ENCODE results near the gene SMARCC1.

The SMARCC1 gene

DNA sequence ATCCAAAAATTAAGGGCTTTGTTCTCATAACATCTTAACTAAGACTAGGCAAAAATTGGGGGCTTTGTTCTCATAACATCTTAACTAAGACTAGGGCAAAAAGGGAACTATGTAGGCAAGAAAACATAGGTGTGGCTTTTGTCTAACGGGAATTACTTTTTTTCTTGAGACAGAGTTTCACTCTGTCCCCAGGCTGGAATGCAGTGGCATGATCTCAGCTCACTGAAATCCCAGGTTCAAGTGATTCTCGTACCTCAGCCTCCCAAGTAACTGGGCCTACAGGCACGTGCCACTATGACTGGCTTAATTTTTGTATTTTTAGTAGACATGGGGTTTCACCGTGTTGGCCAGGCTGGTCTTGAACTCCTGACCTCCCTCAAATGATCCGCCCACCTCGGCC, 153.3 kb downstream of the SMARCC1 start:
- no peak for DNase-seq

DNA sequence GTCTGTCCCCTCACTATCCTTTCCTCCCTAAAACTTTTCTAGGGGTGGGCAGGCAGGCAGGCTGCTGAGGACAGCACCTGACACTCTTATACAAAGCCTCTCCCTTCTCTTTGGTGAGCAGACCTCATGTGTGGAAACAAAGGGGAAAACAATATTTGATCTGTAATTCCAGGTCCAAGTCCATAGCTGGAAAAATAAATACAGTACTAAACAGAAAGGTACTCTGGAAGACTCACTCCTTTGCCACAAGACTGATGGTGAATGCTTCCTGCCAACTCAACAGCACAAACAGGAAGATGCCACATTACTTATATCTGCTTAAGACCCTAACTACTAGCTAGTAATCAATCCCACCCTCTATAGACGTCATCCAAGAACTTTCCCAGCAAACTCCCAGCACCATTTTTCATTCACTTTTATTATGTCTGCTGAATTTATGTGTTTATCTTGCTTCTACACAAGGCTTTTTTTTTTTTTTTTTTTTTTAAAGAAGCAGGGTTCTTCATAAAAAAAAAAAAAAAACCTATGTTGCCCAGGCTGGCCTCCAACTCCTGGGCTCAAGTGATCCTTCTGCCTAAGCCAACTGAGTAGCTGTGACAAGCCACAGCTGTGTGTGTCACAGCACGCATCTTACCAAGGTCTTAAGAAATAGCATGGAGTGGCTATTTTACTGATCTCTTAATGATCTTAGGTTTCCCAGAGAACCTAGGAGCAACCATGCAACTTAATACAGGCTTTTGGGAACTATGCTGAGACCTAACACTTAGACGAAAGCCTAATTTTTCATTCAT, 158.8 kb downstream of the SMARCC1 start:
- DNase-seq: no peak

GRCh38 chr3:47617086-47618010, 164.3 kb downstream of the SMARCC1 start:
- no peak for DNase-seq

- DNase-seq: no peak
Observed at GRCh38 chr3:47614788-47615187, 166.9 kb downstream of the SMARCC1 start.

DNA sequence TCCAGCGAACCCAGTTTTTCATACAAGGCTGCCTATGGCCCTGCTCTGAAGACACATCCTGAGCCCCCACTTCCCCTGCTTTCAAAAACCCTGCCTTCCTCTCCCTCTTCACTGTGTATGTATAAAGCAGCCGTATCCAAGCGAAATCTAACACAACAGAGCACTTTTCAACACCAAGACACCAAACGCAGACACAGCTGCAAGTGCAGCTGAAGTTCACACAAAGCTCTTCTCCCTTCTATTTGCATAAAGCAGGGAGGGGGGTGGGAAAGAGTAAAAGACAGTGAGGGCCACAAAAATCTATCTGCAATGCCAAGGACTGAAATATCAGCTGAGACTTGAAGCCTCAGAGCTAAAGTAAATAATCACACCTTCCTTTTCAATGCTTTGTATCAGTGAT, 168.0 kb downstream of the SMARCC1 start:
- DNase-seq: no peak

DNA sequence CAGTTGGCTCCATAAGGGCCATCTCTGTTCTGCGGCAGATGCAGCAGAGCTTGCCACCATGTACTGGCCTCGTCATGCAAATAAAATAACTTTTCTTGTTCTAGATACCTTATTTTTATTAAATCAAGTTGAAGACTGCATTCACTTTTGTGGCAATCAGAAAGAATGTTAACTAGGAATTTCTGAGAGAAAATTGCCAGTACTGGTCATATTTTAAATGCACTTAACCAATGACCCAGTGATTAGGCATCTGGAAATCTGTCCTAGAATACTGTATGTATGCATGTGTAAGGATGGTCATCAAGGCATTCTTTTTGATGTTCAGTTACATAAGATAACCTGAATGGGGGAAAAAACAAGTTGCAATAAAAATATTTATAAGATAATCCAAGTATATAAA, 168.8 kb downstream of the SMARCC1 start:
- no peak for DNase-seq

DNA sequence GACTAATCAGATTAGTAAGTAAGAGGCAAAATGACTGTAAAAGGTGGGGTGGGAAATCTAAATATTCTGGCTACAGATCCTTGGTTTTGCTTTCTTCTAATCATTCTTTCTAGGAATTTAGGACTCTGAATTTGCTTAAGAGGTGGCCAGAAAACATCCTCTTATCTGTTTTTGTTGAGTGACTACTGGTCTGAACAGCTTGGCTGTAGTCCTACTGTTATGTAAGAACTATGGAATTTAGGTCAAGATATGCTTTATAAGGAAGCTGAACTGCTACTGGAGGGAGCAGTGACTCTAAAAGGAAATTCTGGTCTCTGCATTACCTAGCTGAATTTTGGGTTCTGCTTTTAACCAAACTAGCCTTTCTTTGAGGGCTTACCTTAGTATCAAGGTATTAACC, 169.5 kb downstream of the SMARCC1 start:
- DNase-seq: no peak

DNA sequence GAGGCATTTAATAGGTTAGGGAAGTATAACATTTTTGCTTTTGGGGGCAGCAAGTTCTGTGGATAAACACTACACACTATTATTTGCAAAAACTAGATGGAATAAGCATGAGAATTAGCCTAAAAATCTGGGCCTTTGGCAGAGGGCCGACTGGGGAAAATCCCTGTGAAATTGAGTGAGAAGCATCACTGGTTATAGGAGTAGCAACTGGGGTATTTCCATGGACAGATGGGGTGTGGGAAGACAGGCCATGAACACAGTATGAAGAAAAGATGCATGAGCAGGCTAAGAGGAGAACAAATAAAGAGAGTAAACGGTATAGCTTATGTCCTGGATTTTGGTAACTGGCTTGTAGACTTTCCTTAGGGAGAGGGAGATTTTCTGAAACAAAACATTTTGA, 170.1 kb downstream of the SMARCC1 start:
- DNase-seq: no peak

- no peak for DNase-seq
Observed at GRCh38 chr3:47610583-47610982, 171.1 kb downstream of the SMARCC1 start.

DNA sequence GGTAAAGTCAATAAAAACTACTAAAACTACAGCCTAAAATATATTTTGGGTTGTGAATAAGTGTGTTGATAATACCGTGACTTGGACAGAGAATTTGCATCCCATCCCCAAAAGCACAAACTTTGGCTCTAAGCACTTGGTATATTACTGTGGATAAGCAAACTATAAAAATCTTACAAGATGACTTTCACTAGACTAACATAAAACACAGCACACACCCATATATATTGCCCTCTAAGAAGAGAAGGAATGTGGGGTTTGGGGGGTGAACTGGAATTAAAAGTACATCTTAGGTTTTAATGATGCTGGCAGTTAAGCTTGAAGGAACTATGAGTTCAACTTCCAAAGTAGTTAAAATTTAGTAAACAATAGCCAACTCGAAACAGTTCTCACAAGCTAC, 174.4 kb downstream of the SMARCC1 start:
- DNase-seq: no peak

- no peak for DNase-seq
Observed at GRCh38 chr3:47606165-47606564, 175.5 kb downstream of the SMARCC1 start.

DNA sequence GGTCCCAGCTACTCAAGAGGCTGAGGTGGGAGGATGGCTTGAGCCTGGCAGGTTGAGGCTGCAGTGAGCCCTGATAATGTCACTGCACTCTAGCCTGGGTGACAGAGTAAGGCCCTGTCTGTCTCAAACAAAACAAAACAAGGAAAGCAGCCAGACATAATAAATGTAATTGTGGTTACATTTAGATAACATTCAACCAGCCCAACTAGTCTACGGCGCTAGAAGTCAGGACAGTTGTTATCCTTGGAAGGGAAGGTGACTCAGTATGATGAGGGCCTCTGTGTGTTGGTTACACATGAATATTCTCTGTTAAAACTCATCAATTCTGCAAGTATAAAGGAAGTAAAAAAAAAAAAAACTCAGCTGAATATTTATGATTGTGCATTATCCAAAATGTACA, 176.0 kb downstream of the SMARCC1 start:
- DNase-seq: no peak

GRCh38 chr3:47604145-47604544, 177.5 kb downstream of the SMARCC1 start:
- no peak for DNase-seq

- DNase-seq: no peak
Observed at GRCh38 chr3:47603332-47603731, 178.4 kb downstream of the SMARCC1 start.

DNA sequence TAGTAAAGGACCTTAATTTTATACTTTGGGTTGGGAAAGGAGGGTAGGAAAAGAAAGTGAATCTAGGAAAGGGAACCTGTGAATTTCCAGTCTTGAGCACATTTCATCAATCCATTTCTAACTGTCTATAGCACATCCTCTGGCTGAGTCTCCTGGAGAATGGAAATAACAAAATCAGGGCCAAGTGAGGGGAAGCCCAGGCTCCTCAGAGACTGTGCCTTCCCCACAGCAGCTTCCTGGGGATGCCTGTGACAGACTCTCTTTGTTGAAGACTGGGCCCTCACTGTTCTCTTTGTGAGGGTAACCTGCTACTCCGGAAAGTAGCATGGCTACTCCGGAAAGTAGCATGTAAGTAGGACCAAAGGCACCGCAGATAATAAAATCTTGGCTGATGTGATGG, 180.4 kb downstream of the SMARCC1 start:
- DNase-seq: no peak

DNA sequence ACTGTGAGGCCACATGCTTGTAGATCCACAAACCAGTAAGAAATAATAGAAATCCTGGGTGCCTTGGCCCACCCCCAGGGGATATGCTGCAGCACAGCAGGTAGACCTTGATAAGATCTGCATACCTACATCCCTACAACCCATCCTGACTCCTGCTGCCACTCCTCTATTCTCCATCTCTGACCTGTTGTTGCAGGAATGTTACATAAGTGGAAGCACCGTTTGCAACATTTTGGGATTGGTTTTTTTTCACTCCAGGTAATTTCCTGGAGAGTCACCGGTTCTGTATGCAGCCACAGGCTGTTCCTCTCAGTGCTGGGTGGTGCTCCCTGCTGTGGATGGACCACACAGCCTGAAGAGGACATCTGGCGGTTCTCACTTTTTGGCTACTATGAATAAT, 186.9 kb downstream of the SMARCC1 start:
- DNase-seq: no peak

GRCh38 chr3:47592066-47592795, 189.5 kb downstream of the SMARCC1 start:
- DNase-seq: no peak

- no peak for DNase-seq
Observed at GRCh38 chr3:47590216-47590615, 191.5 kb downstream of the SMARCC1 start.

- no peak for DNase-seq
Observed at GRCh38 chr3:47588587-47588986, 193.1 kb downstream of the SMARCC1 start.

DNA sequence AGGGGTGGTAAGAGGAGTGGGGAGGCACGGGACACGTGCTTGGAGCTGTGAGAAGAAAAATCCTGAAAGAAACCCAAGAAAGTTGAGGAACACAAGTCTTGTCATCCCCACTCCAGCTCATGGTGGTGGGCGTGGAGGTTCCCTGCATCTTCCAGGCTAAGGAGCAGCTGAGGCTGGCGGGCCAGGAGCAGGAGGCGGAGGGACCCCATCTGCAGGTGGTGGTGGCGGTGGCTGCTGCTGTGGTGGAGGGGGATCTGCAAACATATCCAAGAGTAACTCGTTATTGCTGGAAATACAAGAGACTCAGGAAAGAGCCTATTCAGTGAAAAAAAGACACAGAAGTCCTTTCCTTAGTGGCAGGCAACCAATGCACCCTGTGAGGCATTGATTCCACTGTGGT, 193.6 kb downstream of the SMARCC1 start:
- no peak for DNase-seq

GRCh38 chr3:47586746-47587145, 194.9 kb downstream of the SMARCC1 start:
- DNase-seq: no peak

DNA sequence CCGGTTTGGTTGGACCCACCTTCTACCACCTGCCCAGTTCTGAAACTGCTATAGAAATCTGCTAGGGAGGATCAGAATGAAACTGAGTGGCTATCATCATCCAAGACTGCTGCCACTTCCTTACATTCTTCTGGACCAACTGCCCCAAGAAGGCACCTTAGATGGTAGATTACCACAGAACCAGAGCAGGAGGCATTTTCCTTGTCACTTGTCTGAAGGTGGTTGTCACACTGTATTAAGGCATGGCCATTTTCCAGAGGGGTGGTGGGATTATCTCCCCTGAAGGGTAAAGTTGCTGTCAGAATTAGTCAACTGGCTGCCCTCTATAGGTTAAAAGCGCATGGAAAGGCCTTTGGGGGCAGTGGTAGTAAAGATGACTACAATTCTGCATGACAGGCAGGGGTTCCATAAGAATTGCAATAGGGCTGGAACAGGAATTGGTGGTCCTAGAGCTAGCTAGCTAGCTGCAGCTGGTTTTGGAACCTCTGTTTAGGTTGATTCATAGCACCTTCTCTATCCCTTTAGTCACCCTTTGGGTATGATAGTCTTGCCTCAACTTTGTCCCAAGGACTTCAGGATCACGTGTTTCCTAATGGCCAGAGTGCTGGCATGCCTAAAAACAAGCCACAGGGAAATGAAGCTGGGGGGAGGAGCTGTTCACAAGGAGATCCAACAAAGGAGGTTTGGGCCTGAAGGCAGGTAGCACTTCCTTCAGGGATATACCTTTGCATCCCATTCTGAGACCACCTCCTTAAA, 198.2 kb downstream of the SMARCC1 start:
- no peak for DNase-seq

DNA sequence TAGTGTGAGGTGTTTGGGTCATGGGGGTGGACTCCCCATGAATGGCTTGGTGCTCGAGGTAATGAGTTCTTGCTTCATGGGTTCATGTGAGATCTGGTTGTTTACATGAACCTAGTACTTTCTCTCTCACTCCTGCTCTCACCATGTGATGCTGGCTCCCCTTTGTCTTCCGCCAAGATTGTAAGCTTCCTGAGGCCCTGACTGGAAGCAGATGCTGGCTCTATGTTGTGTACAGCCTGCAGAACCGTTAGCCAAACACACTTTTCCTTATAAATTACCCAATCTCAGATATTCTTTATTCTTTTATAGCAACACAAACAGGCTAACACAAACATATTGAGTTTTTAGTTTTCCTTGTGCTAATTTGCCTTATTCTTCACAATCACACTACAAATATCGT, 199.9 kb downstream of the SMARCC1 start:
- no peak for DNase-seq
